HG03469 (cell line): Measurements from ENCODE around the gene KCNJ18.
"Not testable (repeated sequence)": the region's sequence is repeated elsewhere in the genome, so short reads cannot be mapped to it uniquely, and the experiment has no call there.

Experiments
- ATAC-seq: cut with Tn5 transposase; IDR thresholded peaks from one replicate; pipeline ENCODE4 v1.9.1; 2021; ENCODE audit warnings: mild to moderate bottlenecking, moderate library complexity, moderate number of reproducible peaks; ENCODE audit not compliant: unreplicated experiment

The KCNJ18 gene

GRCh38 chr17:21691883-21692703, at the start of gene KCNJ18:
Gene KCNJ18 (plus strand): TSS chr17:21692523. CDS start chr17:21702787, 10,264 bp downstream.
- not testable (repeated sequence) for ATAC-seq

- ATAC-seq: not testable (repeated sequence)
These were observed 44.2 kb upstream of the KCNJ18 start for GRCh38 chr17:21648125-21648524.

- ATAC-seq: not testable (repeated sequence)
These were observed 42.3 kb upstream of the KCNJ18 start for GRCh38 chr17:21650043-21650442.

- not testable (repeated sequence) for ATAC-seq
These were observed 40.3 kb upstream of the KCNJ18 start for GRCh38 chr17:21652049-21652448.

- not testable (repeated sequence) for ATAC-seq
These were observed 39.1 kb upstream of the KCNJ18 start for GRCh38 chr17:21653211-21653610.

GRCh38 chr17:21656518-21657309, 35.6 kb upstream of the KCNJ18 start:
- ATAC-seq: not testable (repeated sequence)

GRCh38 chr17:21659635-21660034, 32.7 kb upstream of the KCNJ18 start:
- ATAC-seq: not testable (repeated sequence)

GRCh38 chr17:21661455-21661854, 30.9 kb upstream of the KCNJ18 start:
- not testable (repeated sequence) for ATAC-seq

GRCh38 chr17:21663166-21663565, 29.2 kb upstream of the KCNJ18 start:
- not testable (repeated sequence) for ATAC-seq

GRCh38 chr17:21663614-21664474, 28.5 kb upstream of the KCNJ18 start:
- ATAC-seq: not testable (repeated sequence)

GRCh38 chr17:21665171-21665570, 27.2 kb upstream of the KCNJ18 start:
- ATAC-seq: not testable (repeated sequence)

GRCh38 chr17:21665935-21666493, 26.3 kb upstream of the KCNJ18 start:
- not testable (repeated sequence) for ATAC-seq

GRCh38 chr17:21666711-21667412, 25.5 kb upstream of the KCNJ18 start:
- ATAC-seq: not testable (repeated sequence)

GRCh38 chr17:21667413-21668117, 24.8 kb upstream of the KCNJ18 start:
- not testable (repeated sequence) for ATAC-seq

- not testable (repeated sequence) for ATAC-seq
These were observed 24.2 kb upstream of the KCNJ18 start for GRCh38 chr17:21668118-21668488.

GRCh38 chr17:21668746-21669508, 23.4 kb upstream of the KCNJ18 start:
- ATAC-seq: not testable (repeated sequence)

- not testable (repeated sequence) for ATAC-seq
These were observed 22.5 kb upstream of the KCNJ18 start for GRCh38 chr17:21669616-21670360.
